Measurements from ENCODE around the gene PFAS.

- TF ChIP-seq POLR2A (IDR thresholded peaks at IDR 0.05) = no peak
- TF ChIP-seq CTCF (IDR thresholded peaks at IDR 0.05) = no peak
- no peak for TF ChIP-seq POLR2AphosphoS5 (IDR thresholded peaks at IDR 0.05)
Measured at GRCh38 chr17:8282345-8282744, 33.3 kb downstream of the PFAS start.
